GM21381 (cell line): ENCODE data around the gene AGTPBP1.
"Not testable (repeated sequence)": the region's sequence is repeated elsewhere in the genome, so short reads cannot be mapped to it uniquely, and the experiment has no call there.

Experiments used
- ATAC-seq: cut with Tn5 transposase; IDR thresholded peaks from one replicate; pipeline ENCODE4 v1.9.1; 2021; ENCODE audit warnings: mild to moderate bottlenecking, moderate library complexity; ENCODE audit not compliant: unreplicated experiment

The AGTPBP1 gene, protein sequence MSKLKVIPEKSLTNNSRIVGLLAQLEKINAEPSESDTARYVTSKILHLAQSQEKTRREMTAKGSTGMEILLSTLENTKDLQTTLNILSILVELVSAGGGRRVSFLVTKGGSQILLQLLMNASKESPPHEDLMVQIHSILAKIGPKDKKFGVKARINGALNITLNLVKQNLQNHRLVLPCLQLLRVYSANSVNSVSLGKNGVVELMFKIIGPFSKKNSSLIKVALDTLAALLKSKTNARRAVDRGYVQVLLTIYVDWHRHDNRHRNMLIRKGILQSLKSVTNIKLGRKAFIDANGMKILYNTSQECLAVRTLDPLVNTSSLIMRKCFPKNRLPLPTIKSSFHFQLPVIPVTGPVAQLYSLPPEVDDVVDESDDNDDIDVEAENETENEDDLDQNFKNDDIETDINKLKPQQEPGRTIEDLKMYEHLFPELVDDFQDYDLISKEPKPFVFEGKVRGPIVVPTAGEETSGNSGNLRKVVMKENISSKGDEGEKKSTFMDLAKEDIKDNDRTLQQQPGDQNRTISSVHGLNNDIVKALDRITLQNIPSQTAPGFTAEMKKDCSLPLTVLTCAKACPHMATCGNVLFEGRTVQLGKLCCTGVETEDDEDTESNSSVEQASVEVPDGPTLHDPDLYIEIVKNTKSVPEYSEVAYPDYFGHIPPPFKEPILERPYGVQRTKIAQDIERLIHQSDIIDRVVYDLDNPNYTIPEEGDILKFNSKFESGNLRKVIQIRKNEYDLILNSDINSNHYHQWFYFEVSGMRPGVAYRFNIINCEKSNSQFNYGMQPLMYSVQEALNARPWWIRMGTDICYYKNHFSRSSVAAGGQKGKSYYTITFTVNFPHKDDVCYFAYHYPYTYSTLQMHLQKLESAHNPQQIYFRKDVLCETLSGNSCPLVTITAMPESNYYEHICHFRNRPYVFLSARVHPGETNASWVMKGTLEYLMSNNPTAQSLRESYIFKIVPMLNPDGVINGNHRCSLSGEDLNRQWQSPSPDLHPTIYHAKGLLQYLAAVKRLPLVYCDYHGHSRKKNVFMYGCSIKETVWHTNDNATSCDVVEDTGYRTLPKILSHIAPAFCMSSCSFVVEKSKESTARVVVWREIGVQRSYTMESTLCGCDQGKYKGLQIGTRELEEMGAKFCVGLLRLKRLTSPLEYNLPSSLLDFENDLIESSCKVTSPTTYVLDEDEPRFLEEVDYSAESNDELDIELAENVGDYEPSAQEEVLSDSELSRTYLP

DNA sequence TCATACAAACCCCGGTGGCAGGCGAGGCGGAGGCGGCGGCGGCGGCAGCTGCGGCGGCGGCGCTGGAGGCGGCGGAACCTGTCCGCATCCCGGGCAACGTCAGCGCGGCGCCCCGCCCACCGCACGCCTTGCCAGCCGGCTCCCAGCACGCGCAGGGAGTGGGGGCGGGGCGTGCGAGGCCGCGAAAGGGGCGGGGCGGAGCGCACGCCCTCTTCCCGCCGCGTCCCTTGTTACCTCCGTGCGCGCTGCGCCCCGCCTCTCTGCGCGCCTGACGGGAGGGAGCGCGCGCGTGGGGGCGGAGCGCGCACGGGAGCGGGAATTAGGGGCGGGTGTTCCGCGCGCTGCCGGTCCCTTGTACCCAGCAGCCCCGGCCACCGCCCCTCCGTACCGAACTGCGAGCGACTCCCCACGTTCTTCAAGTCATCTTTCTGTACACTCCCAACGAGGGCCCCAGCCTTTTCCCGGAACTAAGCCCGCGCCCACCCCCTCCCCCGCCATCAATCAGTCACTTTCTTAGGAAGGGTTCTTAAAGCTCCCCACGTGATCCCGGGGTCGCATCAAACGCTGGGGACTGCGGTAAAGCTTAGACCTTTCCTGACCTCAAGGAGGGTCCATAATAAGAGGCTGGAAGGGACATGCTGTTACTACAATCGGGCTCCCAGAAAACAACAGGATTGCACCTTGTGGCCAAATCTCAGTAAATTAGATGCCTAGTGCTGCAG, at the start of gene AGTPBP1:
TSS of gene AGTPBP1 (minus strand) at position 80 of the 722 bp plus-strand sequence. CDS start 29,421 bp downstream, outside the sequence.
- peak; percentile 86 for ATAC-seq

DNA sequence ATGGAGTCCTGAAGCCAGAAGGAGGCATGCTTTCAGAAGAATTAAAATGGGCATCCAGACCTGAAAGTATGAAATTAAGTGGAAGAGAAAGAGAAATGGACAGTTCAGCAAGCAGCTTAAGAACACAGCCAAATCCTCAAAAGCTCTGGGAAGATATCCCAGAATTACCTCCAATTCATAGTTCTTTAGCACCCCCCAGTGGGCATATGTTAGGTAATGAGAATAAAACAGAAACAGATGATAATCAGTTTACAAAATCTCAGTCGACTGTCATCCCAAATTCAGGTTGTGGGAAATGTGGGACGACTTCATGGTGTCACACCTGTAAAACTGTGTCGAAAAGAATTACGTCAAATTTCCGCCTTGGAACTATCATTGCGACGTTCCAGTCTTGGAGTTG, 44.4 kb upstream of the AGTPBP1 start:
- not testable (repeated sequence) for ATAC-seq

DNA sequence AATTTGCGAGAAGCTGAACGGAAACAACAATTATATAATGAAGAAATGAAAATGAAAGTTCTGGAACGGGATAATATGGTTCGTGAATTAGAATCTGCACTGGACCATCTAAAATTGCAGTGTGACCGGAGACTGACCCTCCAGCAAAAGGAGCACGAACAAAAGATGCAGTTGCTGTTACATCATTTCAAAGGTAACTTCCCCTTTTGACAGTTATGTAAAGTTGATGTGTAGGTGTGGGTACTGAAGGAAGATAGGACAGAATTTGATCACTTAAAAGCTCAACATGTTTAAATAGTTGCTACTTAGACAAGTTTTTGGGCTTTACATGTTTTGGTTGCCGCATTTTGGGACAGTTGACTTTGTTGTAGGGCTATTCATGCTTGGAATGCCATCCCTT, 32.1 kb upstream of the AGTPBP1 start:
- ATAC-seq = not testable (repeated sequence)

DNA sequence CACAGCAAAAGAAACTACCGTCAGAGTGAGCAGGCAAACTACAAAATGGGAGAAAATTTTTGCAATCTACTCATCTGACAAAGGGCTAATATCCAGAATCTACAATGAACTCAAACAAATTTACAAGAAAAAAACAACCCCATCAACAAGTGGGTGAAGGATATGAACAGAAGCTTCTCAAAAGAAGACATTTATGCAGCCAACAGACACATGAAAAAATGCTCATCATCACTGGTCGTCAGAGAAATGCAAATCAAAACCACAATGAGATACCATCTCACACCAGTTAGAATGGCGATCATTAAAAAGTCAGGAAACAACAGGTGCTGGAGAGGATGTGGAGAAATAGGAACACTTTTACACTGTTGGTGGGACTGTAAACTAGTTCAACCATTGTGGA, 20.0 kb upstream of the AGTPBP1 start:
- ATAC-seq = not testable (repeated sequence)

DNA sequence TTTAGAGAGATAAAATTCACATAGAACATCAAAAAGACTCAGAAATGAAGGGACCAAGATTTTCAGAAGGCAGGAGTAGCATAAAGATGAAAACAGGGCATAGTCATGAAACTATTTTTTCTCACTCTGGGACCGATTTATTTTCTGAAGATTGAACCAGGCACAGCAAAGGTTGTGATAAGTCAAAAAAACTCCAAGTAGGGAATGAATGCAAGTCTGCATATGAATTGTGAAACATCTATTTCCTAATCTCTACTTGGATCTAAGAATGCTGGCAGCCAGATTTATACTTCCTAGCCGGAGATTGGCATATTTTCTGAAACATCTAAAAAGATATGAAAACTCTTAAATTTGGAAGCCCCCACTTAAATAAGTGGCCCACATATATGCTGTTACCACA, 16.0 kb upstream of the AGTPBP1 start:
- ATAC-seq = not testable (repeated sequence)

DNA sequence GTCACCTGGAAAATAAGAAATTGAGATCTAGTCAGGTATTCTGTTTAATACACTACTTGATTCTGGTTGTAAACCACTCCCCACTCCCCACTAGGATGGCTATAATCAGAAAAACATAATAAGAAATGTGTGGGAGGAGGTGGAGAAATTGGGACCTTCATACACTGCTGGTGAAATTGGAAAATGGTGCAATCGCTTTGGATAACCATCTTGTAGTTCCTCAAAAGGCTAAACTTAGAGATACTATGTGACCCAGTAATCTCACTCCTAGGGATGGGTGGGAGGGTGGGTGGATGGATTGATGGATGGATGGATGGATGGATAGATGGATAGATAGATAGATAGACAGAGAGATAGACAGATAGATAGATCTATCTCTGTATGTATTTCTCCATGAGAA, 14.5 kb upstream of the AGTPBP1 start:
- not testable (repeated sequence) for ATAC-seq

DNA sequence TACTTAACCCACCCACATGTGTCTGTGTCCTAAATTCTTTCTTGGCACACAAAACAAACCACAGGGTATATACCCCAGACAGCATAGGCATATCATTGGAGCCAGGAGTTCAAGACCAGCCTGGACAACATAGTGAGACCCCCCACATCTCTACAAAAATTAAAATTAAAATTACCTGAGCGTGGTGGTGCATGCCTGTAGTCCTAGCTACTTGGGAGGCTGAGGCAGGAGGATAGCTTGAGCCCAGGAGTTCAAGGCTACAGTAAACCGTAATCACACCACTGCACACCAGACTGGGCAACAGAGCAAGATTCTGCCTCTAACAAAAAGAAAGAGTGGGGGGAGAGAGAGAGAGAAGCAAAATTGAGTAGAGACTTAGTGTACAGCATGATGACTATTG, 4.6 kb upstream of the AGTPBP1 start:
- ATAC-seq = no peak

DNA sequence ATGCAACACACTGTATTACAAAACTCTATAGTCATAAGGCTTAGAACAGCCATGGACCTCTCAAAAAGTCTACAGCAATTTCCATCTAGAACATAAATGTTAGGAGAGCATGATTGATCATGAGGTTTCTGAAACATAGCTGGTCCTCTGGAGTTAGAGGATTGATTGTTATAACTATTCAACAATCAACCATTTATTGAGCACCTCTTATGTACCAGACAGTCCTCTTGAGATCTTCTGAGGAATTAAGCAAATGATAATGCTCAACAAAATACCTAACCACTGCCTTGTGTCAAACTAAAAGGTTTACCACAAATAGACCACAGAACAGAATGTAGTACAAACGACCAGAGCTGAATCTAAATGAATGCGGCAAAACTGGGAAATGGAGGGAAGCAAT, 3.4 kb upstream of the AGTPBP1 start:
- no peak for ATAC-seq

DNA sequence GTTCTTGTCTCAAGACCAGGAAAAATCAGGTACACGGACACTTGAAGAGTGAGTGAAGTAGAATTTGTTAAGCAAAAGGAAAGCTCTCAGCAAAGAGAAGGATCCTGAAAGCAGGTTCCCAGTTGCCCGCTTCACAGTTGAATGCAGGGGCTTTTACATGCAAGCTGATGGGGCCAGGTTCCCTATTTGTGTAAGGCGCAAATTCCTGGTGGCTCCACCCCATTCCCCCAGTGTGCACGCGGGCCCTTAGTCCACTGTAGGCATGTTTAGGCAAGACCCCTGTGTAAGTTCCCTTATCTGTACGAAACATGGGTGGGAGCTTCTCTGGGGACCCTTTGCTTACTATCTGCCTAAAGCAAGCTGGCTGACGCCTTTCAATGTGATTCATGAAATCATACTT, 2.7 kb upstream of the AGTPBP1 start:
- ATAC-seq = no peak

DNA sequence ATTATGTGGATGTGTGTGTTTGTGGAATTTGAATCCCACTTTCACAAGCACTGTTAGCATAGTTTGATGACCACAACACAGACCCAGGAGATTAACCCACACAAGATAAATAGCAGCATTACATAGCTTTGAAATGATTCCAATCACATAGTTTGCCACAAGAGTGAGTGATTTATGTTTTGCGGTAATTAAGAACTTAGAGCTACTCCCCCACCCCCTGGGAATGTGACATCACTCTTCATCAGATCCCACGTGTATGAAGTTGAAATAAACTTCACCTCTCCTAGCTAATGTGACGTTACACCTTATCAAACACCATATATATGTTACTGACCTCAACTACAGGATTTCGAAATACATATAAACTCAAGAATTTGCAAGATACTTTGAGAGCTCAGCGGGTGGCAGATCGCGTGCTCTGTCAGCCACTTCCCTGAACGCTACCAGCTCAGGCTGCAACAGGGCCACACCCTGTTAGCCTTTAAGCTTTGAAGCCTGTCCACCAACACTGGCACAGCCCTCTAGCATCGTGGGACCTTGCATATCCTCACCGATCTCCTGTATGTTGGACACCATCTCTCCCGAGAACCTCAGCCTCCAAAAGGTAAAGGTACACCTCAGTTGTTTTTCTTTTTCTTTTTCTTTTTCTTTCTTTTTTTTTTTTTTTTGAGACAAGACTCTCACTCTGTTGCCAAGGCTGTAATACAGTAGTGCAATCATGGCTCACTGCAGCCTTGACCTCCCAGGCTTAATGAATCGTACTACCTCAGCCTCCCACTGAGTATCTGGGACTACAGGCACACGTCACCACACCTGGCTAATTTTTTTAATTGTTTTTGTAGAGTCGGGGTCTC, 1.7 kb upstream of the AGTPBP1 start:
- ATAC-seq = no peak

DNA sequence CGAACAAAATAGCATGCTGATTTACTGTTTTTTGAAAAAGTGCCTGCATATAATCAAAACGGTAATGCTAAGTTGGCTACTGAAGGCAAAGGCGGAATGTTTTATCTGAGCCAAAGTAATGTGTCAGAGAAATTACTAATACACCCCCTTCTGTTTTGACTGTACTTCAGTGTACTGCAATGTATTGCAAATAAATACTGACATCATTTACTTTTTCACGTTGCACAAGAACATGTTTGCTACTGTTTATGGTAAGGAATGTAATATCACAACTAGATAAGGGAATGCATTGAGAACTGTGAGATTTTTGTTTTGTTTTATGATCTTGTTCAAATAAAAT, 813 bp upstream of the AGTPBP1 start:
- ATAC-seq = no peak

DNA sequence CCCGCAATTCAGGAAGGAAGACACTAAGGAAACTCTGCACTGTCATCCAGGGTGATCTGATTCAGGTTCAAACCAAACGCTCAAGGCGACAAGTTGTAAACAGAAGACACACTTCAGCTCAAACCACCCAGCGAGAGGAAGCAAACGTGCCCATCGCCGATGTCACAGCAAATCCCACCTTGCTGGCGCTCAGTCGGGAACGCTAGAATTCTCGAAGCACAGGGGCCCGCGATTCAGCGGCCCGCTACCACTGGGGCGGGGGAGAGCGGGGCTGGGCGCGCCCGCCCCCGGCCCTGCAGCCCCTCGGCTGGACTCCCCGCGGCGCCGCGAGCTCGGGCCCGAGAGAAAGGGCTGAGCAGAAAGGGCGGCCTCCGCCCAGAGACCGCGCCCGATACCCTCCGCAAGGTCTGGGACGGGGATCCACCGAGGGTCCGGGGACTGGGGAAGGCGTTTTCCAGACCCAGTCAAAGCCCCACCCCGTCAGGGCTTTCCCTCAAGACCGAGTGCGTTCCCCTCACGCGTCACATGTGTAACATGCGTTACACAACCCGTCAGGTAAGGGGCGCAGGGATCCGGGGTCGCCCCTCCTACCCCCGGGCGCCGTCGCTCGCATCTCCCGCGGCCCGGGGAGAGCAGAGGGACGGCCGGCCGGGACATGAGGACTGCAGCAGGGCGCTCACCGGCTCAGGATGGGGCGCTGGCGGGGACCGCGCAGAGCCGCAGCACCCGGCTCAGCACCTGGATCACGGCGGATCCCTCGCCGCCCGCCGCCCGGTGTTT, 469 bp downstream of the AGTPBP1 start:
- ATAC-seq = peak; percentile 48

DNA sequence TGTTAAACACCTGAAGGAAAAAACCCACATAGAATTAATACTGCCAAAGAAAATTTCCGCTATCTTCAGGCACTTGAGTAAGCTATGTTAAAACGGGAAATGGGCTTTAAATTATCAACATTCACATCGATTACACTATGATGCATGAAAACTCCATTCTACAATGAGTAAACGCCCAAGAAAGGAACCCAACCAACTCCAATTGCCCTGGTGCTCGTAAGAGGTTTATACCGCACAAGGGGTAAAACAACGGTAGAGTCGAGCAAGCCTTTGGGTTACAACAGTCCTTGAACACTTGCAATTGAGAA, 1.0 kb downstream of the AGTPBP1 start:
- ATAC-seq = no peak

DNA sequence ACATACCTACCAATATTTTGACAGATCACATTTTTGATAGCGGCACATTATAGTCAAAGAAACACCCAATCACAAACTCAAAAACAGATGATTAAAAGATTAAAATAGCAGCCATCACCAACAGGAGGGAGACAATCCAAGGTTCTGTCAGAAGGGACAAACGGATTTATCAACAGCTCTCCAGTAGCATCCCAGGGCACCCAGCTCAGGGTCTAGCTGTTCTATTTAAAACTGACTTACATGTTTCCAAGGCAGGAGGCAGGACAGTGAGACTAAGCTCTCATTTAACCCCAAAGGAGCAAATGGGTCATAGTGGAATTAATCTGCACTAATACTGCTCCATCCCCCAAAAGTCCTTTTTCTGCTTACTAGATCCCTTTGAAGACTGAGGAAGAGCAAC, 3.2 kb downstream of the AGTPBP1 start:
- ATAC-seq = no peak

DNA sequence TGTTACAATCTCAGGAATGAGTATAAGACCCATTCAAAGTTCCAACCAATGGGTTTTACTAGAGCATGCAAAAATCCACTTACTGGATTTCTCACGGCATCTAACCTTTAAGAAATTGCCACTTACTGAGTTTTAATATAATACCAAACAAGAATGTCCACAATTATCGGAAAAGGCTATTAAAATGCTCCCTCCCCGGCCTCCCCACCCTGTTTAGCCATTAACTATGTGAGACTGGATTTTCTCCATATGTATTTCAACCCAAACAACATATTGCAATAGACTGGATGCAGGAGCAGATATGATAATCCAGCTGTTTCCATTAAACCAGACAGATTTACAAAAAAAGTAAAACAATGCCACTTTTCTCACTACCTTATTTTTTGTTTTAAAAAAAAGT, 4.1 kb downstream of the AGTPBP1 start:
- ATAC-seq = no peak

DNA sequence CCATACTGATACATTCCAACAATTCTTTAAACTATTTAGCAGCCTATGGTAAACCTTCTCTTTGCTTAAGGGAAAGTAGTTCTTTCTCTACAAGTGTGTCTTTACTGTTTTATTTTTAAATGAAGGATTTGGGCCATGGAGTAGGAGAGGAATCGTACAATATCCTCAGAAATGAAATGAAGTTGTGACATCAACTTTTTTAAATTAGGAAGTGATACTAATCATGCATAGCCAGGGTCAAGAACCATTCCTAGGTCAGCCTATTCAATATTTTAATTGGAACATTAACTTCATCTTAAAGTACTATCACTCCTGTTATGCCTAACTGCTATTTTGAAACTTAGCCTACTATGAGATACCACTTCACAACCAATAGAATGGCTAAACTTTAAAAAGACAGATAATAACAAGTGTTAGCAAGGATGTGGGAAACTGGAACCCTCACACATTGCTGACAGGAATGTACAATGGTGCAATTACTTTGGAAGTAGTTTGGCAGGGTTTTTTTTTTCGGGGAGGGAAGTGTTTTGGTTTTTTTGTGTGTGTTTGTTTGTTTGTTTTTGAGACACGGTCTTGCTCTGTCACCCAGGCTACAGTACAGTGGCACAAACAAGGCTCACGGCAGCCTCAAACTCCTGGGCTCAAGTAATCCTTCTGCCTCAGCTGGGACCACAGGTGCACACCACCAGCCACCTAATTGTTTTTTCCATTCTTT, 10.7 kb downstream of the AGTPBP1 start:
- ATAC-seq = no peak

DNA sequence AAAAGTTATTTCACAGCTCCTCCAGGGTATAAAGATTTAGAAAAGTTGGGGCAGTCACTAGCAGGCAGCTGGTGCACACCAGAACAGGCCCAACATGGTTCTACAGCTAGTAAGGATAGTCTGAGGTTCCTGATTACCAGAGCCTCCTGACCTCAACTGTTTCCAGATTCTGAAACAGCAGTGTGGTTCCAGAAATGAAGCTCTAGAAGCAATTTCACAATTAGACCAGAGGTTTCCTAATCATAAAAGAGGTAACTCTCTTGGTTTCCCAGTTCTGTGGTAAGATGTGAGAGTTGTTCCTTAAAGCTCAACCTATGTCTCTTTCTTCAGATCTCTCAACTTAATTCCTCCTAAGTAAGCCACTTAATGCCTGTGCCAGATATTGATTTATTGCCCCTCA, 11.9 kb downstream of the AGTPBP1 start:
- no peak for ATAC-seq

DNA sequence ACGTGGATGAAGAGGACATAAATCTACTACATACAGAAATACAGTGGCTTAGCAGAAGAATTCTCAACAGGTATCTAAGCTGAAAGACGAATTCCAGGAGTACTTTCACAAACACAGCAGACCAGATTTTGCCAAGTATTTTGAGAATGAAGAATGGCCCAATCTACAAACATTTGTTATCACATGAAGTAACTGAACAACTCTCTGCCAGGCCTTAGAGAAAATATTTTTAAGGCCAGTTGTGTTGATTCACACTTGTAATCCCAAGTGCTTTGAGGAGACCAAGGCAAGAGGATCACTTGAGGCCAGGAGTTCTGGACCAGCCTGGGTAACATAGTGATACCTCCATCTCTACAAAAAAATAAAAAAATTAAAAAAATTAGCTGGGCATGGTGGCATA, 14.3 kb downstream of the AGTPBP1 start:
- no peak for ATAC-seq

DNA sequence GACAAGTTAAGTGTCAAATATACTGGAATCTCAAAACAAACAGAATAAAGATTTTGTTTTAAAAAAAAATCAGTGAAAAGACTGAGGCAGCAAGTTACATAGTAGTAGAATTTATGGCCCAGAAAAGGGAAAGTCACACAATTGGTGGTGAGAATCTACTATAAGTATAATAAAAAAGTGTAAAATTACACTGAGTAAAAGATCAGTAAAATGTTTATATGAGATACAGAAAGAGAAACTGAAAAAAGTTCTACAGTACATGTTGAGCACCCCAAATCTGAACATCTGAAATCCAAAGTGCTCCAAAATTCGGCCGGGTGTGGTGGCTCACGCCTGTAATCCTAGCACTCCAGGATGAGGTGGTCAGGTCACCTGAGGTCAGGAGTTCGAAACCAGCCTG, 15.0 kb downstream of the AGTPBP1 start:
- ATAC-seq = no peak
